Activated T-cell treated with anti-CD3 and anti-CD28 coated beads, Interleukin-2, amount 50 U/mL, for 24 hours (primary cell): ENCODE results near the gene PSD2.
A peak's percentile ranks its signal among the peaks of the same experiment; 100 is the strongest.

Experiments
- DNase-seq: peaks from one replicate; pipeline ENCODE4 v3.0.0-alpha.2; 2020
- H3K27ac Mint-ChIP-seq: 2 replicates; pipeline ENCODE4 v1.8.0; 2020; ENCODE audit warnings: mild to moderate bottlenecking, mixed read lengths
- H3K27me3 Mint-ChIP-seq: 2 replicates; pipeline ENCODE4 v1.8.0; 2020; ENCODE audit warnings: mixed read lengths
- H3K36me3 Mint-ChIP-seq: 2 replicates; pipeline ENCODE4 v1.8.0; 2020; ENCODE audit warnings: low read depth, mixed read lengths
- H3K4me1 Mint-ChIP-seq: 2 replicates; pipeline ENCODE4 v1.8.0; 2020; ENCODE audit warnings: low read depth, mixed read lengths
- H3K4me3 Mint-ChIP-seq: 2 replicates; pipeline ENCODE4 v1.8.0; 2020; ENCODE audit warnings: mild to moderate bottlenecking, moderate library complexity, mixed read lengths
- H3K9me3 Mint-ChIP-seq: 2 replicates; pipeline ENCODE4 v1.8.0; 2020; ENCODE audit warnings: mixed read lengths

PSD2 gene

DNA sequence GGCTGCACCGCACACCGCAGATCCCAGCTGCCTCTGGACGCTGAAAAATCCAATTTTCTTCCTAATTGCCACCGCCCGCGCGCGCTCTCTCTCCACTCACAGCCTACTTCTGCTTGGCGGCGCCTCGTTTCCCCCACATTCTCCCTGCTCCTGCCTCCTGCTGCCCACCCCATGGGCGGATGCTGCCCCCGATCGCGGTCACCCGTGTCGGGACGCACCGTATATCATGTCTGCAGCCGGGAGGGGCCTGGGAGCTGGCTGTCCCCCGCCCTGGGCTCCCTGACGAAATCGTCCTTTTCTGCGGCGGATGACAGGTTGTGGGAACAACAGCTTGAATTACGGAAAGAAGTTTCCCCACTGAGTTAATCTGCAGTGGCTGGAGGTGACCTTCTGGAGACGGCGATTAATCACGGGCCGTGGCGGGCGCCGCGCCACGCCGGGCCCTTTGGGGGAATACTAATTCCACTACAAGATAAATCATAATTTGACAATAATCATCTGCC is 36.3 kb upstream of the PSD2 start:
- Mint-ChIP-seq H3K9me3 (no peaks in the 10 kb centered on the region), H3K4me3 (no peak overlapping the region), H3K27me3 (peaks cover 84% of the 10 kb centered on the region), H3K36me3 (no peaks in the 10 kb centered on the region), H3K27ac (no peak overlapping the region), H3K4me1 (peaks cover 14% of the 10 kb centered on the region)
- no peak for DNase-seq

DNA sequence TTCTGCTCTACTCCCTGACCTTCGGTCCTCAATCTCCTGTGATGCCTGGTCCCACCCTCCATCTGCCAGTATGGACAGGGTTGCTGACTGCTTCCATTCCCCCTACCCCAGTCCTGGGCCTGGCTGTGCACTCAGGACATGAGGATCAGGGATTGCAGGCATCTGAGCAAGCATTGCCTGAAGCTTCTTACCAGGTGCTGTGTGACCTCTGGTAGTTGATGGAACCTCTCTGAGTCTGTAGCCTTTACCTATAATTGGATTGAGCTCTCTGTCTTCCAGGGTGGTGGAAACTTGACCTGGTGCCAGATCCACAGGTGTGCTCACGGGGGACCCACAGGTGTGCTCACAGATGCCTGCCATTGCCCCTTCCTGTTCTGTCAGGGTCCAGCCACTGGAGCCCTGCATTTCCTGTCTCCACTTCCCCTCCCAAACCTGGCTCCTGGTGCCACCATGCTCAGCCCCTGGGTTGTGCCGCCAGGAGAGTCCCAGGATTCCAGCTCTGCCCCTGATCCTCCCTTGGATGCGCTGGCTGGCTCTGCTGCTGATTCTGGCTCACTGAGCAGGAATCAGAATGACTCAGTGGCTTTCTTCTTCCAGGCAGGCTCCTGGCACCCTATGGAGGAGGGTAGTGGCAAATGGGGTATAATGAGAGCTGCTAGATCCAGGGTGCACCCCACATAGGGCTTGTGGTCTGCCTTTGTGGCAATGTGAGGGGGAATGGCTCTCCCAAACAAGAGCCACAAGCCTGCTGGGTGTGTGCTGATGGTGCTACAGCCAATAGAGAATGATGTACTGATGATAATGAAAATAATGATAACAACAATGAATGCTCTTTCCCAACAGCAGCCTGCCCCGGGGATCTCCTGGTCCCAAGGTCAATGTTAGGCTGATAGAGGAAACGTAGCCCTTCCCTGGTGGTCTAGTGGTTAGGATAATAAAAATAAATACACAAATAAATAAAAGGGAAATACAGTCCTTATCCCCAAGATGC is 35.2 kb upstream of the PSD2 start:
- Mint-ChIP-seq H3K9me3 (no peaks in the 10 kb centered on the region), H3K4me3 (no peak overlapping the region), H3K27ac (no peak overlapping the region), H3K4me1 (peaks cover 15% of the 10 kb centered on the region), H3K36me3 (no peaks in the 10 kb centered on the region), H3K27me3 (peaks cover 84% of the 10 kb centered on the region)
- no peak for DNase-seq

DNA sequence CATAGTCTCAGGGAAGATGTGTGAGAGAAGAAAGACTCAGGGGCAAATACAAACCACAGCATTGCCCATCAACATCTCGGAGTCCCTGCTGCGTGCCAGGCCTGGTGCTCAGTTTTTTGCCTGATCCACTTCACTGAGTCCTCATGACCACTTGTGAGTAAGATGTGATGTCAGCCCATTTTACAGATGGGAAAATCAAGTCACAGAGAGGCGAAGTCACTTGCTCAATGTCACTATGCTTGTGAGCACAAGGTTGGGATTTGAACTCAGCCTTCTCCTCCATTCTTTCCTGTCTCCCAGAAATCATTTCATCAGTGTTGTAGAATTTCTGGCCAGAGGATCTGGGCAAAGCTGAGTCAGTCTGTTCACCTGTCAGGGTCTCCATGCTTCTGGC is 34.6 kb upstream of the PSD2 start:
- Mint-ChIP-seq H3K4me1 (peaks cover 15% of the 10 kb centered on the region), H3K27ac (no peak overlapping the region), H3K27me3 (peaks cover 82% of the 10 kb centered on the region), H3K36me3 (no peaks in the 10 kb centered on the region), H3K9me3 (no peaks in the 10 kb centered on the region), H3K4me3 (no peak overlapping the region)
- DNase-seq, result no peak

DNA sequence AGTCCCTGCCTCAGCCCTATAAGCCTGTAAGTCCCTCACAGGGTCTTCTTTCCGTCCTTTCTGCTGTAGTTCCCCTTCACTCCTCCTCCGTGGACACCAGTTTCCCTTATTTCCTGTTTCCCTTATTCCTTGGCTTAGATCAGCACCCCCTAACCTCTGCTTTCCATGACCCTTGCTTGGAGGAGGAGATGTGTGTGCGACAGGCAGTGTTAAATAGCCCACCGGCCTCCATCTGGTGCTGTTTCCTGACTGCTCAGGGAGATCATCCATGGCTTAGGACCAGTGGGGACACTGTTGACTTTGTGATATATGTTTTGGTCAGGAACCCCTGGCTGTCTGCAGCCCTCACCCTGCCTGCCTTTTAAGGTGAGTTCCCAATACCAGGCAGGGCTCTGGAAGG is 34.1 kb upstream of the PSD2 start:
- H3K27me3 Mint-ChIP-seq, result peaks cover 77% of the 10 kb centered on the region
- no peak overlapping the region for H3K27ac Mint-ChIP-seq
- no peaks in the 10 kb centered on the region for H3K9me3 Mint-ChIP-seq
- H3K4me3 Mint-ChIP-seq, result no peak overlapping the region
- no peak for DNase-seq
- peaks cover 12% of the 10 kb centered on the region for H3K4me1 Mint-ChIP-seq
- no peaks in the 10 kb centered on the region for H3K36me3 Mint-ChIP-seq

DNA sequence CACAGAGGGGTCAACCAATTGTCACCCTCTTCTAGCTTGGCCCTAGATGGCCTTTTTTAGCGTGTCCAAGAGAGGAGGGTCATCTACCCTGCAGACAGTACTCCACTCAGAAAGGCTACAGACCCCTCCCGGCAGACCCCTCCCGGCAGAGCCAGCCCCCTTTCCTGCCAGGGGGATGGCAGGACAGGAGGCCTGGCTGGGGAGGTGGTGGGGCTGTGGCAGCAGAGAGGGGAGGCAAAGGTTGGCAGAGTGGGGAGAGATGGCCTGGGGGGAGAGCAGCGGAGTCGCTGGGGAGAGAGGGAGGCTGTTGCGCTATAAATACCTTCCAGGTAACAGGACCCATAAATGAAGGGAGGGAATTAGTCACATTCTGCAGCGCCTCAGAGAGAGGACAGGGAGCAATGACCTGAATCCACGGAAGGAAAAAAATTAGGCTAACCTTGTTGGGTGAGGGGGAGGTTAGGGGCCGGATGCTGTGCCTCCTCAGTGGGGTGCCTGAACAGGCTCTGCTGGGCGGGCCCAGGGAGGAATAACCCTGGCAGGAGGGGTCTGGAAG is 32.9 kb upstream of the PSD2 start:
- Mint-ChIP-seq H3K4me1 (peaks cover 12% of the 10 kb centered on the region), H3K27me3 (peaks cover 66% of the 10 kb centered on the region), H3K9me3 (no peaks in the 10 kb centered on the region), H3K4me3 (no peak overlapping the region), H3K27ac (no peak overlapping the region), H3K36me3 (no peaks in the 10 kb centered on the region)
- no peak for DNase-seq

DNA sequence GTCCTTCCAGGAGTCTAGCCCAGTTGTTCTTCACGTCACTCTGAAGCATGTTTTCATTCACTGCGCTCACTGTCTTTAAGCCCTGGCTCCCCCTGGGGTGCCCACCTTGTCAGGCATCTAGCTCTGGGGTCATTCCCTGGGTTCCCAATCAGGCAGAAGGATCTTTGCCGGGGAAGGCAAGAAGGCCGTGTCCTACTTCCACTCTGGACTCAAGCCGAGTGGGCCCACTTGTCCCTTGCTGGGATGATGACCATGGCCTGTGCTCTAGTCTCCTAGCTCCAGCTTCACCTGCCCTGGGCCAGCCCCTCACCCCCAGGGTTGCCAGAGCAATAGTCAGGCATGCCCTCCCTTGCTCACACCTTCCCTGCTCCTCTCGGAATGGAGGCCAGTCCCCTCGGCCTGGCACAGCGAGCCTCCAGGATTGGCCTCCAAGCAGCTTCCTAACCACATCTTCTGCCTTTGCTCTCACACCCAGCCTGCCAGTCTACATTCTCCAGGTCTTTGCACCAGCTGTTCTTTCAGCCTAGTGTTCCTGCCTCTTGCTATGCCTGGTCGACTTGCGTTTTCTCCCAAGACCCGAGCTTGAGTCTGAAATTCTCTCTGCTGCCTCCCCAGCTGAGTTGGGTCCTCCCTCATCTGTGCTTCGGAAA is 32.2 kb upstream of the PSD2 start:
- no peak for DNase-seq
- H3K4me1 Mint-ChIP-seq, result peaks cover 12% of the 10 kb centered on the region
- H3K4me3 Mint-ChIP-seq, result no peak overlapping the region
- no peaks in the 10 kb centered on the region for H3K9me3 Mint-ChIP-seq
- H3K27ac Mint-ChIP-seq, result no peak overlapping the region
- no peaks in the 10 kb centered on the region for H3K36me3 Mint-ChIP-seq
- H3K27me3 Mint-ChIP-seq, result peaks cover 59% of the 10 kb centered on the region

DNA sequence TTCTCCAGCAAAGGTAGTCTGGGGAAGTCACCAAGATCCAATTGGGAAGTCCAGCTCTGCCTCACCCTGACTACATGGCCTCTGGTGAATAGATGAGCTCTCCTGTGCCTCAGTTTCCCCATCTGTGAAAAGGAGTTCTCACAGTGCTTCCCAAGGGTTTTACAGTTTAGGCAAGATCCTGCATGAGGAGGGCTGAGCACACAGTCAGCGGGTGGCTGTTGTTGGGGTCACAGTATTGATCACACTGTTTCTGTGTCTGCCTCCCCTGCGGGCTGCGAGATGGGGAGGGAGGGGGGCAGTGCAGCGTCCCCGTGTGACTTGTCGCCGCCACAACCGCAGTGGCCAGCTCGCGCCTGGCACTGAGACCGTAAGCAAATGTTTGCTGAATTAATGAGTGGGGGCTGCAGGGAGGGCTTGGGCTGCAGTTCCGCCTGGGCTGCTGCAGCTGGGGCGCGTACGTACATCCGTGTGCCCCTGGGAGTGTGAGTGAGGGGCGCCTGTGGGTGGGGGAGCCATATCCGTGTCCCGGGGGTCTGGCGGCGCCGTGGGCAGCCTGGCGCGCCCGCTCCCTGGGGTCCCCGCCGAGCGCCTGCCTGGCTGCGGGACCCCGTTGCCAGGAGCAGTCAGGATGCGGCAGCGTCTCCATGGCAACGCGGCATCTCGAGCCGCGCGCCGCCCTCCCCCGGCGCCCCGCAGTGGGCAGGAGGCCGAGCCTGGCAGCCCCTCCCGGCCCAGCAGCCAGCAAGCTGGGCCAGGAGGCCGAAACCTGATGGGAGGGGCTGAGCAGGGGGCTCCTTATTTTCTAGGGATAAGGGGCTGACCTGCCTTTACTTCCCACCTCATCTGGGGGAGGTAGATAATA is 31.4 kb upstream of the PSD2 start:
- Mint-ChIP-seq H3K4me1 (peaks cover 12% of the 10 kb centered on the region), H3K4me3 (no peak overlapping the region), H3K27me3 (peaks cover 54% of the 10 kb centered on the region), H3K36me3 (no peaks in the 10 kb centered on the region), H3K9me3 (no peaks in the 10 kb centered on the region), H3K27ac (no peak overlapping the region)
- no peak for DNase-seq

DNA sequence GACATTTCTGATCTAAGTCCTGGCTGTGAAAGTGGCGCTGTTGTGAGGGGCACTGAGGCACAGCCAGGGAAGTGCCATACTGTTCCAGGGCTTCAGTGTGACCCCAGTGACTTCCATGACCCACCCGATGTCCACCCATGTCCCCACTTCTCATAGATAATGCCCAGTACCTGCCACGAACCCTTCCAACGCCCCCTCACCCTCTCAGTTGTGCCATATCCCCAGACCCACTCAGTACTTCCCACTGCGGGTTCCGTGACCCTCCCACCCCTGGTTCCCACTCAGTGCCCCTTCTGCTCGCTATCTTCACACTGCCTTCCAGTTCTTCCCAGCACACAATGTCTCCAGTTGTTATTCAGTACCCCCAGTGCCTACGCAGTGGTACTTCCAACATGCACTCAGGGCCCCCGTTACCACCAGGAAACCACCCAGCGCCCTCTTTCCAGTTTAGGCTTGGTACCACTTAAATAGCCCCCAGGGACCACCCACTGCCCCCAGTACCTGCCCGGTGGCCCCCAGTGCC is 30.7 kb upstream of the PSD2 start:
- no peak for DNase-seq
- no peaks in the 10 kb centered on the region for H3K36me3 Mint-ChIP-seq
- H3K4me1 Mint-ChIP-seq, result peaks cover 12% of the 10 kb centered on the region
- no peaks in the 10 kb centered on the region for H3K9me3 Mint-ChIP-seq
- H3K27me3 Mint-ChIP-seq, result peaks cover 46% of the 10 kb centered on the region
- H3K27ac Mint-ChIP-seq, result no peak overlapping the region
- peak overlapping the region; percentile 65 for H3K4me3 Mint-ChIP-seq

DNA sequence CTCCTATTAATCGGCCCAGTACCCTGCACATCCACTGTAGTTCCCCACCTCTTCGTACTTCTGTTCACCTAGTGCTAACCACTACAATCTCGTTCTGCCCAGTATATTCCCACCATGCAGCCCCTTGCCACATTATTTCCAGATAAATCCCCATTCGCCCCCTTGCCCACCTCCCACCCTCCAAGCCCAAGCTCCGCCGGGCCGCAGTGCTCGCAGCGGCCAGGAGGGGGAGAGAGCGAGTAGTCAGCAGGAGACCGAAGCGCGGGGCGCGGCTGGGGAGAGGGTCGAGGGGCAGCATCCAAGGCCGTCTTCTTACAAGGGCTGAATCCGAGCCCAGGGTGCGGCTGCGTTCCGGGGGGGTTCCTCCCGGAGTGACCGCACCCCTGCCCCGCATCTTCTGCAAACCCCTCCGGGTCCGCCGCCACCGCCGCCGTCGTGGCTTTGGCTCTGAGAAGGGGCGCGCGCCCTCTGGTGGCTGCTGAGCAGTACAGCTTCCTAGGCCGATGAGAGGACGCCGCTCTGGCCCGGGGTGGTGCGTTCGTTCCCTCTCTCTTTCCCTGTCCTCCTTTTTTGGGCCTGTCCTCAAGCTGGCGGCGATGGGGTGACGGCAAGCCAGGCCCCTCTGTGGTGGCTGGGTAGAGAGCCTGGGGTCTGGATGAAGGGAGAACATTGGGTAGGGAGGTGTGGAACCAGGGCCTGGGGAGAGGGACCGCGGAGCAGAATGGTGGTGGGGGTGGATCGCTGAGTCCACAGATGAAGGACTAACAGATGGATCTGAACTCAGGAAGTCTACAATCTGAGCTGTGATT is 30.0 kb upstream of the PSD2 start:
- H3K9me3 Mint-ChIP-seq, result no peaks in the 10 kb centered on the region
- peaks cover 12% of the 10 kb centered on the region for H3K4me1 Mint-ChIP-seq
- H3K4me3 Mint-ChIP-seq, result peak overlapping the region; percentile 65
- no peak overlapping the region for H3K27ac Mint-ChIP-seq
- peak; percentile 89 for DNase-seq
- peaks cover 40% of the 10 kb centered on the region for H3K27me3 Mint-ChIP-seq
- H3K36me3 Mint-ChIP-seq, result no peaks in the 10 kb centered on the region

DNA sequence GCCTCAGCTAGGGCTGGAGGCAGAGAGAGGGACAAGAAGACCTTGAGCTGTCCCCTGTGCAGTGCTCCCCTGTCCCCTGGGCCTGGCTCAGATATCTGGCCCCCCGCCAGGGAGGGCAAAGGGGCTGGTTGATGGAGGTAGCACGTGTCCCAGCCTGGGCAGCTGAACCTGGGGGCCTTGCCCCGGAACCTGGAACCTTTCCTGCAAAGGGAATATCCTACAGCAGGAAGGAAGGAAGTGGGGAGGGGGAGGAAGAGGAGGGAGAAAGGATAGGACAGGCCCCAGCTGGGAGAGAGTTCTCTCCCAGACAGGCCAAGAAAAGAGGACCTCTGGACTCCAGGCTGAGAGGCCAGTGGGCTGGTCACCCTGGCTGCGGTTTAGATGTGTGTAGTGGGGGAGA is 27.6 kb upstream of the PSD2 start:
- no peak overlapping the region for H3K27ac Mint-ChIP-seq

DNA sequence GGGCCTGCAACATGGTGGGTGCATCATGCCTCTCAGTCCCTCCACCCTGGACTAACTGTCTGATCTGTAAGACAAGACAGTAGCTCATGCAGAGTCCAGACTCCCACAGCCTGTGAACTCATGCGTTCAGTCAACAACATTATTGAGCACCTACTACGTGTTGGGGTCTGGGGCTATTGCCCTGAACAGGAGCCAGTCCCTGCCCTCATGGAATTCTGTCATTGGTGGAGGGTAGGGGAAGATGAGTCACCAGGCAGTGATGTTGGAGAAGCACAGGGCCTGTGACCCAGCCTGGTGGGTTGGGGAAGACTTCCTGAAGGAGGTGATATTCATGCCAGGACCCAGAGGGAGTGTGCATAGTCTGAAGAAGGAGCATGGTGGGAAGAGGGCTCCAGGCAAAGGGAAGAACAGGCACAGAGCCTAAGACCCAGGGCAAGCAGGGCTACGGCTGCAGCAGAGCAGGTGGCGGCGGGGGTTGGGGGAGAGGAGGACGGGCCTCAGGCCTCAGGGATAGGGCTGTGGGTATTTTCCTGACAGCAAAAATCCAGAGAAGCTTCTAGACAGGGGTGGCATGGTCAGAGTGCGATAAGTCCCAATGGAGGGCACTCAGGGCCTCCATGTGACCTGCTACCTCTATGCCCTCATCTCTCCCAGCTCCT is 26.7 kb upstream of the PSD2 start:
- no peak overlapping the region for H3K27ac Mint-ChIP-seq
- H3K4me1 Mint-ChIP-seq, result peaks cover 11% of the 10 kb centered on the region
- peaks cover 12% of the 10 kb centered on the region for H3K27me3 Mint-ChIP-seq
- no peaks in the 10 kb centered on the region for H3K9me3 Mint-ChIP-seq
- no peaks in the 10 kb centered on the region for H3K36me3 Mint-ChIP-seq
- no peak for DNase-seq
- H3K4me3 Mint-ChIP-seq, result no peak overlapping the region

More for the DNA sequence above, 27.6 kb upstream of the PSD2 start:
- peaks cover 12% of the 10 kb centered on the region for H3K4me1 Mint-ChIP-seq
- H3K27me3 Mint-ChIP-seq, result peaks cover 22% of the 10 kb centered on the region
- H3K4me3 Mint-ChIP-seq, result no peak overlapping the region
- H3K9me3 Mint-ChIP-seq, result no peaks in the 10 kb centered on the region
- DNase-seq, result no peak
- no peaks in the 10 kb centered on the region for H3K36me3 Mint-ChIP-seq

DNA sequence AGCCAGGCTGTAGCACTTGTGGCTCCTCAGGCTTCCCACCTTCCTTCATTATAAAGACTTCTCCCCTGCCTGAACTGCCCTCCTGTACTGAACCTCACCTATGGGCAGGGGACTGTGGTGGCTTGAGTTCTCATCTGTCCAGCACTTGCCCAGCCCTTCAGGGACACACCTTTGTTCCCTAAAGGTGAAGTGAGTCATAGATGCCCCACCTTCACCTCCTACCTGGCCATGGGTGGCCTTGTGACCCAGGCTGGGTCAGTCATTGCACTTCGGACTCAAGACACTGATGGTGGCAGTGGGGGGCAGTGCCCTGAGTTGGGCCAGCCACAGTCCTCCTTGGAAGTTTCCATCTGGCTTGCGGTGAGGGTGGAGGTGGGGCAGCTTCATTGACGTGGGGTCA is 26.1 kb upstream of the PSD2 start:
- Mint-ChIP-seq H3K27ac (no peak overlapping the region), H3K36me3 (no peaks in the 10 kb centered on the region), H3K4me3 (no peak overlapping the region), H3K9me3 (no peaks in the 10 kb centered on the region), H3K27me3 (peaks cover 9% of the 10 kb centered on the region), H3K4me1 (peaks cover 9% of the 10 kb centered on the region)
- no peak for DNase-seq

DNA sequence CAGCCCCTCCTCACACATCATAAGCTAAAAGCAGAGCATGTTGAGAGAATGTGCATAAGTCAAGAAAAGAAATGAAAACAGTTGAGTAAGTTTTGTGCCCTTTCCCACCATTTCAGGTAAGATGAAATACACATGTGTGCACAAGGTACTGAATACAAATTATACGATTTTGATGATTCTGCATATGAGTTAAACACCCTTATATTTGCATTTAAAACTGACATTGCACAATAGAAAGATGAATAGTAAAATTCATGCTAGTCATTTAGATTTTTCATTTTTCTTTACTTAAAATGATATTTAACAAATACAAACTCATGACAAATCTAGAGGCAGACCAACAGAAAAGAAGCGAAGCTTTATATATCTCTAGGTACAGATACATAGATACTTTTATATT is 24.9 kb upstream of the PSD2 start:
- Mint-ChIP-seq H3K4me3 (no peak overlapping the region), H3K27me3 (peaks cover 4% of the 10 kb centered on the region)

More for the DNA sequence above, 24.9 kb upstream of the PSD2 start:
- Mint-ChIP-seq H3K9me3 (no peaks in the 10 kb centered on the region), H3K36me3 (no peaks in the 10 kb centered on the region), H3K27ac (no peak overlapping the region), H3K4me1 (peaks cover 10% of the 10 kb centered on the region)
- no peak for DNase-seq
